NCI-H2107 (cell line): ENCODE measurements around the gene SEMG2.

Source experiments
- DNase-seq: peaks from one replicate; lab custom pipeline; 2025; lab: John Stamatoyannopoulos, UW

SEMG2 gene, protein sequence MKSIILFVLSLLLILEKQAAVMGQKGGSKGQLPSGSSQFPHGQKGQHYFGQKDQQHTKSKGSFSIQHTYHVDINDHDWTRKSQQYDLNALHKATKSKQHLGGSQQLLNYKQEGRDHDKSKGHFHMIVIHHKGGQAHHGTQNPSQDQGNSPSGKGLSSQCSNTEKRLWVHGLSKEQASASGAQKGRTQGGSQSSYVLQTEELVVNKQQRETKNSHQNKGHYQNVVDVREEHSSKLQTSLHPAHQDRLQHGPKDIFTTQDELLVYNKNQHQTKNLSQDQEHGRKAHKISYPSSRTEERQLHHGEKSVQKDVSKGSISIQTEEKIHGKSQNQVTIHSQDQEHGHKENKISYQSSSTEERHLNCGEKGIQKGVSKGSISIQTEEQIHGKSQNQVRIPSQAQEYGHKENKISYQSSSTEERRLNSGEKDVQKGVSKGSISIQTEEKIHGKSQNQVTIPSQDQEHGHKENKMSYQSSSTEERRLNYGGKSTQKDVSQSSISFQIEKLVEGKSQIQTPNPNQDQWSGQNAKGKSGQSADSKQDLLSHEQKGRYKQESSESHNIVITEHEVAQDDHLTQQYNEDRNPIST

DNA sequence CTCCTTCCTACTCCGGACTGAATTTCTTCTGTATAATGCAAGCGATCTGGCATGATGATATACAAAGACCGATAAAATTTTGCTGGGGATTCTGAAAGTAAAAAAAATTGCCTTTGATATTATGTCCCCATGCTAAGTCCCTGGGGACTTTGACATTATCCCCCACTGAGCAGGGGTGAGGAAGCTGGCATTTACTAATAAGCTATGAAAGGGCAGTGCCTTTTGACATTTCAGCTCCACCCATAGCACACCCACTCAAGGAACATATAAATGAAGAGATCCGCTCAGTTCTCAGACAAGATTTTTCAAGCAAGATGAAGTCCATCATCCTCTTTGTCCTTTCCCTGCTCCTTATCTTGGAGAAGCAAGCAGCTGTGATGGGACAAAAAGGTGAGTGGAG is at the start of gene SEMG2:
Gene SEMG2 (plus strand): TSS at position 298 of the 400 bp plus-strand sequence. CDS start 17 bp downstream, at position 315.
- DNase-seq = no peak

DNA sequence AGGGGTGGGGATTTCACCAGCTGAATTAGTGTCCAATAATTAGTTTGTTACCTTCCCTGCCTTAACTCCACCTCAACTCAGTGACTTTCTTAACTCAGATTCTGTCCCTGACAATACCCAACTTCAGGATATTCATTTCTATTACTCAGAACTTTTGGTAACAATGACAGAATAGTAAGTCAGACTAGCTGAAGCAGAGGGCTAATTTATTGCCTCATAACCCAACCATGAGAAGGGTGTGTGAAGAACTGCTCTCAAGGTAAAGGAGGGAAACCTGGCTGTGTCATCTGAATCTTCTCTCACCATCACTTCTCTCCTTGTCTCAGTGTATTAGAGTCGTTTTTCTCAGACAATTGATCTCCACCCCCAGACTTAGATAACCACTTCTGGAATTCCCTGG is 47.7 kb upstream of the SEMG2 start:
- DNase-seq = no peak

DNA sequence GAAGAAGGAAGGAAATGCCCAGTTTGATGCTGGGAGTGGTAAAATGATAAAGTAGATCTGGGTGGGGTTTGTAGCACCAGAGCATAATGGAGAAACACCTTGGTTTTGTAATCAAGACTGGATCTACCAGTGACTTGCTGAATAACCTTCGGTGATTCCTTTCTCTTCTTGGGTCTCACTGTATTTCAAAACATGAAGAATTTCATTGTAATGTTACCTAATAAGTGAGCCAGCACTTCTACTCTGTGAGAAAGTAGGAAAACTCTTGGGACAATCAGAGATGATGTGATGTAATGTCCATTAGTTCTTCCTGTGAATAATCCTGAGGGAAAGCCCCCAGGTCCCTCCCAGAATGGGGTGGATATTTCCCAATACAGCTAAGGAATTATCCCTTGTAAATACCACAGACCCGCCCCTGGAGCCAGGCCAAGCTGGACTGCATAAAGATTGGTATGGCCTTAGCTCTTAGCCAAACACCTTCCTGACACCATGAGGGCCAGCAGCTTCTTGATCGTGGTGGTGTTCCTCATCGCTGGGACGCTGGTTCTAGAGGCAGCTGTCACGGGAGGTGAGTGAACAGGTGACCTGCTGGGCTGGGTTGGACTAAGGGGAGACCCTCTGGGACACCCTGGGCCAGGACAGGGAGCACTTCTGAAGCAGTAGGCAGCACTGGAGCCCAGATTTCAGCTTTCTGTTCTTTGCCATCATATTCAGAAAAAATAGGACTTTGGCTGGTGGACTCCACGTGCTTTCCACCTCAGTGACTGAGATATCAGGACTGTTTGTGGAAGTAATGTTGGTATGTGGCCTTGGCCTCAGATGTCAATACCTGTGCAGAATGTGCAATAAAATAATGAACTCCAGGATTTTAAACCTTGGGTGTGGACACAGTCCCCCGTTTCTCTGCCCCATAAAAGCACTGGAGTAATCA is 46.5 kb upstream of the SEMG2 start, which contains the start of gene PI3:
Gene PI3 (plus strand): TSS at position 469 of the 931 bp plus-strand sequence. CDS start 21 bp downstream, at position 490.
- no peak for DNase-seq

DNA sequence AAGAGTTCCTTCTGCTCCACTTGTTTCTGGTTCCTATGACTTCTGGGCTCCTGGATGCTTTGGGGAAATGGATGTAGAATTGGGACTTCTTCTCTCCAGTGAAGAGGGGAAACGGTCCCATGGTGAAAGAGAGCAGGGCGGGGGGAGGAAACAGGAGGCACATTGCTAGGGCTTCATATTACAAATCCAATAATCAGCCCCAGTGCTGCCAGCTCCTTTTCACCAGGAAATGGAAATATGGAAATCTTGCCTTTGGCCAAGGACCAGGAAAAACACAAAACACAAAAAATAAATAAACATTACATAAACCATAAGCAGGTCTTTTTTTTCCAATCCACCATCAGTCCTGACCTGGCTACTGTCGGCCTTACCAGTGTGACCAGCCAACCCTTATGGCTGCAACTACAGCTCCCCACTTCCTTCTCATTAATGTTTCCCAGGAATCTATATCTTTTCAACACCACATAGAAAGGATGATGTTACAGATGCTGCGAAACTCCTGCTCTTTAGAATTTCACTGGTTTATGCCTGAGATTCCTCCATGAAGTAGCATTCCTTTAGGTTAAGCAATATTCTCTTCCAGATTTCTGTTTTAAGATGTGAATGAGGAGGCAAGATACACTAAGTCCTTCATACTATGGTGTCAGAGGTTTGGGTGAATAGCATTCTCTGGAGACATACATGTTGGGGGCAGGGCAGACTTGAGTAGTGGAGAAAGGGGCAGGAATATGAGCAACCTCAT is 44.5 kb upstream of the SEMG2 start:
- no peak for DNase-seq

DNA sequence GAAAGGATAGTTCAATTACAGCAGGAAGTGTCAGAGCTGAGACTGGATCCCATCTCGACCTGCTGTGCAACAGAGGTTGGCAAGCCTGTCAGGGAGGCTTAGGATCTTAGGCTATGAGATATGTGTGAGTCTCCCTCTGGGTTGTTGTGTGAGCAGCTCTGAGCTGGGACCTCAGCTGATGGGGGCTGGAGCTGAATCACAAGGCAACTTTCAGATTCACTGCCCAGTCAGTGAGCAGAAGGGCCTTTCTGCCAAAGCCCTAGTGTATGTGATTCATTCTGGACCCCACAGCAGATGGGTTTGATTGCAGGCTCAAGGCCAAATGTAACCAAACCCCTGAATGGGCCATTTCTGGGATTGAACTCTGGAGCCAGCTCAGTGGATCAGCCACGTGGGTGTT is 42.0 kb upstream of the SEMG2 start:
- DNase-seq = no peak

DNA sequence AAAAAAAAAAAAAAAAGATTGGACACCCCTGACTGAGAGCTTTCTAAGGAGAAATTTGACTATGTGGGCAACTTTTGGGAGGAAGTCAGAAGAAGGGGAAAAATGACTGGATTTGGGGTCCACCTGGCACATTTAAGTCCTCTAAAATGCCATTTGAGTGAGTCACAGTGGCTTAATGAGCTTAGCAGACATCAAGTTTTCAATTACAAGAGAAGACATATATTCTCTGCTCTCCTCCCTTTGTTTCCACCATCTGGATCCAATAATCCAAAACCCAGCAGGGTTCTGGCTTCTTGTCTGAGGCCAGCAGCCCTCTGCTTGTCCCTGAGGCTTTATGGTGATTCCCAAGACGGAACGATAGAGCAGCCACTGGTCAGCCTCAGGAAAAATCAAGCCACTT is 39.5 kb upstream of the SEMG2 start:
- no peak for DNase-seq

DNA sequence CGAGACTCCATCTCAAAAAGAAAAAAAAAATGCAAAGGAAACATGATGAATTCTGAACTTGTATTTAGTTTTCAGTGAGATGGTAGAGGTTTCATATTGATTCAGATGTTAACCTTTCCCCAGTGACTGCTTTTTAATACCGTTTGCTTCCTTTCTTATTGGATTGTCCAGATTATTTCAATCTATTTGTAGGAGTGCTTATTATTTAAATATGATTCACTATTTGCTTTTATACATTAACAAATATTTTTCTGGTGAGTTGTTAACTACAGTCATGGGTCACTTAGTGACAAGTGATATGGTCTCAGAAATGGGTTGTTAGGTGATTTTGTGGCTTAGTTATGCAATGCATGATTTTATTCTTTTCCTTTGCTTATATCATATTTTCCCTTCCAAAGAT is 38.1 kb upstream of the SEMG2 start:
- no peak for DNase-seq

DNA sequence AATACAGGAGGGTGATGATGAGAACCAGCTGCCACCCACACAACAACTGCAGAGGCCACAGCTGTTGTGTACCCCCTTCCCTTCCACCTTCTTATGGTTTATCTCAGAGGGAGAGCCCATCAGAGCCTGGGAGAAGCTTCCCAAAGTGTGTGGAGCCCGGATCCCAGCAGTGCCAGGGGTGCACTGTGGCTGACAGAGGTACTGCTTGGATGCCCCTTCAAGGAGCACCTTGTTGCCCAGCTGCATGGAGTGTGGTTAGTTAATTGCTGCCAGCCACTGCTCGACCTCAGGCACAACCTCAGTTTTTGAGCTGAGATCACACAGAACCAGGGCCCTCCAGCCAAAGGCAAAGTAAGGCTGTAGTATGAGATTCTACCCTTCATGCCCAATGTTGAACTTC is 33.5 kb upstream of the SEMG2 start:
- no peak for DNase-seq

DNA sequence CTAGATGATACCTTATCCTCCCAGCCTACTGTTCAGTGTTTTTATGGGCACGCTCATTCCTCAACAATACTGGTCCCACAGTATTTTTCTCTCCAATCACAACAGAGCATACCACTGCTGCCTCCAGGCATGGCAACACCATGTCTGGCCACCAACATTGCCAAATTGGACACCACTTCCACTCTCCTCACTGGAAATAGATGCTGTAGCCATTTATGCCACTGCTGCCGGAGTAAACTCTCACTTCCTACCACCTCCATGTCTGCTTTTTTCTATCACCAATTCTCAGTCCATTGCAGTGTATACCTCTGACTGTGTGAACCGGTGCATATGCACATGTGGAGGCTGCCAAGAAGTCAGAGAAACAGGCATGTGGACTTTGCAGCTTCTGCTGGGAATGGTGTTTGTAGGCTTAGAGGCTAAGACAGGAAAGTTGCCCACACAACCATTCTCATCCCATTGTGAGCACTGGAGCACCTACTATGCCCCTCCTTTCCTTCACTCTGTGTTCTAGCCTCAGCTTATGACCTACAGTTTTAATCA is 32.0 kb upstream of the SEMG2 start:
- DNase-seq = no peak

DNA sequence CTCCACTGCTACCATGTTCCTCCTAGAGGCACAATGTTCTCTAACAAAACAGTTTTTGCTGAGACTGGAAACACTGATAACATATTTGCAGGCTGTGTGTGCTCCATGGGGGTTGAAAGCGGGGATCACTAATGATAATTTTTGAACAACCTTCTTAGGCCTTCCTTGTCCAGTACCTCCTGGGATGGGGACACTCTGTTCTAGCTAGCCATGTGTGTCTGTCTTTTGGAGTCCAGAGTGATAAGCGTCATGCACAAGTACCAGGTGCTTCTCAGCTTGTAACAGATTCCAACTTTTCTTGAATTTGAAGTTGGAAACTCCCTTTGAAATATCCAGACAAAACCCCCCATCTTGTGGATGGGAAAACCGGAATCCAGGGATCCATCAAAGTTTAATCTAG is 31.3 kb upstream of the SEMG2 start:
- no peak for DNase-seq

DNA sequence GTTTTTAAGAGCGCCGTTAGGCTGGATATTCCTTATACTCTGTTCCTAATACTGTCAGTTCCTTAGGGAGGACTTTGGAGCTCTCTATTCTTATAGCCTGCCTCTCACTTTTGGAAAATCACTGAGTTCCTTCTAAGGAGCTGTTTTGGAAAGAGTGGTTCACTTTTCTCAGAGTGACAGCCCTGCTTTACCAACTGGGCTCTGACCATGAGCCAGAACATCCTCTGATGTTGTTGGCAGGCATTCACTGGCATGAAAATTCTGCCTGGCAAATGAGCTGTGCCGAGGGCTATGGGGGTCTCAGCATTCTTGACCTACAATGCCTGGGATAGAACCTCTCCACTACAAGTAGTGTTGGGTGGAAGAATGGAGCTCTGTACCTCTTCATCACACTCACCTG is 29.2 kb upstream of the SEMG2 start:
- no peak for DNase-seq

DNA sequence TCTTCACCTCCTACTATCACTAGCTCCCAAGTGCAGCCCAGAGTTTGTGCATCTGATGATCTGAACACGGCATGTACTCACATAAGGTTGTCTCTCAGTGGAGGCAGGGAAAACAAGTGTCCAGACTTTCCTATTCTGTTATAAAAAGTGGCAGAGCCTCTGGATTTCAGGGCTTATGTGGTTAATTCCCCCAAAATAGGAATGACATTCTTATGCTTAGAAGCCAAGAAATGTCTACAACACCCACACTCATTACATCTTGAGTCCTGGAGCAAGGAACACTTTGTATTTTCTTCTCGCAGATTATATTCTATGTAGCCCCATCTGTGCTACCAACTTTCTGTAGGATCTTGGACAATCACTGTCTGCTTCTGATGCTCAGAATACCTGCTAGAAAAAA is 27.8 kb upstream of the SEMG2 start:
- no peak for DNase-seq

DNA sequence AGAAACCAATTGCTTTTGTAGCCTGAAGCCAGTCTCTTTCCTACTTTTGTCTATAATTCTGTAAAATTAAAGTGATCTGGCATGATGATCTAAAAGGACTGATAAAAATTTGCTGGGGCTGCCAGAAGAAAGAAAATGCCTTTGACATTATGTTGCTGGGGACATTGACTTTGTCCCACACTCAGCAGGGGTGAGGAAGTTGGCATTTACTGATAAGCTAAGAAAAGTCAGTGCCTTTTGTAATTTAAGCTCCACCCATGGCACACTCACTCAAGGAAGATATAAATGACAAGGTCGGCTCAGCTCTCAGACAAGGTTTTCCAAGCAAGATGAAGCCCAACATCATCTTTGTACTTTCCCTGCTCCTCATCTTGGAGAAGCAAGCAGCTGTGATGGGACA is 14.4 kb upstream of the SEMG2 start, which contains the start of gene SEMG1:
Gene SEMG1 (plus strand): TSS at position 309 of the 400 bp plus-strand sequence. CDS start 21 bp downstream, at position 330.
- no peak for DNase-seq

DNA sequence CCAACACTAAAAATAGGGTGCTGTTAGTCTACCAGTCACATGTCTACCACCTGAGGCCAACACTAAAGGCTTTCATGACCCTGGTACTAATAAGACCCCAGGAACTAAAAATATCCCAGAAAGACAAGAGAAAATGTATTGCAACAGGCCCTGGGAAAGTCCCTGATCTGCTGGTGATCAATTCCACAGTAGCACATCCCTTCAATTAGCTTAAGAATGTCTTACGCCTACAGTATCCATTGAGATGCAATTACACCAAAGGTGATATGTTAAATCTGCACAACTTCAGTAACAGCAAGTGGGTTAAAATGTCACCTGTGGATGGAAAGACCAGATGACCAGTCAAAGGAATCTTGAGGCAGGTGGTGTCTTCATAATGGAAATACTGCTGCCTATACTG is 11.2 kb upstream of the SEMG2 start:
- DNase-seq = no peak

DNA sequence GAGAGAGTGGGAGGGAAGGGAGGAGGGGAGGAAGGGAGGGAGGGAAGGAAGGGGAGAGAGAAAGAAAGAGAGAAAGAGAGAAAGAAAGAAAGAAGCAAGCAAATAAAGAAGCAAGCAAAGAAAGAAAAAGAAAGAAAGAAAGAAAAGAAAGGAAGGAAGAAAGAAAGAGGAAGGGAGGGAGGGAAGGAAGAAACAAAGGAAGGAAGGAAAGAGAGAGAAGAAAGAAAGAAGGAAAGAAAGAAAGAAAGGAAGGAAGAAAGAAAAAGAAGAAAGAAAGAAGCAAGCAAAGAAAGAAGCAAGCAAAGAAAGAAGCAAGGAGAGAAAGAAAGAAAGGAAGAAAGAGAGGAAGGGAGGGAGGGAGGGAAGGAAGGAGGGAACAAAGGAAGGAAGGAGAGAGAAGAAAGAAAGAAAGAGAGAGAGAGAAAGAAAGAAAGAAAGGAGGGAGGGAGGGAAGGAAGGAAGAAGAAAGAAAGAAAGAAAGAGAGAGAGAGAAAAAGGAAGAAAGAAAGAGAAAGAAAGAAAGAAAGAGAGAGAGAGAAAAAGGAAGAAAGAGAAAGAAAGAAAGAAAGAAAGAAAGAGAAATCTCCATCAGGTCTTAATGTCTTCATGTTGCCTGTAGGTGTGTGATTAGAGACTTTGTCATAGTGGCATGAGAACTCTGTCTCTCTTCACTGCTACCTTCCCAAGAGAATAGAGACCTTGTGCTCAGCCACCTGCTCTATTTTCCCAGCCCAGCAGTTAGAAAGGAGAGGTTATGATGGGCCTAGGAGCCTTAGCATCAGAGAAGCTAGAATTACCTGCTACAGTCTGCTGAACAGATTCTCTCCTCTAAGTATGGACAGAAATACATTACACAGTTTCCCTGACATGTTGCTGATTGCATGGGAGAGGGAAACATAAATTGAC is 9.4 kb upstream of the SEMG2 start:
- no peak for DNase-seq

DNA sequence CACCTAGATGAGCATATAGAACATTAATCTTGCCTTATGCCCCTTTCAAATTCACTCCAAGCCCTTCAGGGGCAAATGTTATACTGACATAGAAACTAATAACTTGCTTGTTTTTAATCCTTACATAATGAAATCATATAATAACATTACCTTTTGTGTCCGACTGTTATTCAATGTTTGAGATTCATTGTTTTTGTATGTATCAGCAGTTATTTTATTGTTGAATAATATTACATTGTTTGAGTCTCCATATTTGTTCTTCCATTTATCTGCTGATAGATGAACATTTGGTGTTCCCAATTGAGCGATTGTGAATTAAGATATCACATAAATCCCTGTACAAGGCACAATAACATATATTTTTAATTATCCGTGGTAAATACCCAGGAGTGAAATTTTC is 8.3 kb upstream of the SEMG2 start:
- no peak for DNase-seq

DNA sequence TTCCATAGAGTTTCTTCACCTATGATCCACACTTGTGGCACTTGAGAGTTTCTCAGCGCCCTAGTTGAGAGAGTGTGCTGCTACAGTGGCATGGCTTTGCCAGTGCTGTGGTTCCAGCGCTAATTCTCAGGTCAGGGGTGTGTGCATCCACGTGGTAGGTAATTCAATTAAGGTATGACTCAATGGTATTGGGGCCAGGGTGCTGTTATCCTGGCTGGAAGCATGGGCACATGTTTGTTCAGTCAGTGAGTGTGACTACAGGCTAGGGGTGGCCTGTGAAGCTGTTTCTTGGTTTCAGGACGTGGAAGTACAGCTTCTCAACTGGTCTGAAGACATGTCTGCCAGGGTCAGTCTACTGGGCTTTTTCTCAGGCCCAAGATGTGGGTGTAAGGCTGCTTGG is 3.0 kb upstream of the SEMG2 start:
- DNase-seq = no peak

DNA sequence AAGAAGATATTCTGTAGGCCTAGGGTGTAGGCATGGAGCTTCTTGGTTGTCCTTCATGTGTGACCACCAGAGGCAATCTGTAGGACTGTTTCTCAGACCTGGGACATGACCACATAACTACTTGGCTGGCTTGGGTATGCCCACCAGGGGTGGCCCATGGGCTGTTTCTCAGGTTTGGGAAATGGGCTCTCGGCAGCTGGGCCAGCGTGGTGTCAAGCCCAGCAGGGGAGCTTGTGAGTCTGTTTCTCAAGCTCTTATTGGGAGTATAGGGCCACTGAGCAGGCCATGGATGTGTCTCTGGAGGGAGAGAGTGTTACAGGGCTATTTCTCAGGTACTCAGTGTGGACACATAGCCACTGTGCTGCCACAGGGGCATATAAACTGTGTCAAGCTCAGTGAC is 2.5 kb upstream of the SEMG2 start:
- no peak for DNase-seq

DNA sequence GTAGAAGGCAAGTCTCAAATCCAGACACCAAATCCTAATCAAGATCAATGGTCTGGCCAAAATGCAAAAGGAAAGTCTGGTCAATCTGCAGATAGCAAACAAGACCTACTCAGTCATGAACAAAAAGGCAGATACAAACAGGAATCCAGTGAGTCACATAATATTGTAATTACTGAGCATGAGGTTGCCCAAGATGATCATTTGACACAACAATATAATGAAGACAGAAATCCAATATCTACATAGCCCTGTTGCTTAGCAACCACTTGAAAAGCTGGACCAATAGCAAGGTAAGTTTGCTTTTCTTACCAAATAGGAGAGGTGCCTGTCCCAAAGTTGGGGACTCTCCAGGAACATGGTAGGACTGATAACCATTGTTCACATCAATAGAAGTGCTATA is 2.0 kb downstream of the SEMG2 start:
- no peak for DNase-seq

DNA sequence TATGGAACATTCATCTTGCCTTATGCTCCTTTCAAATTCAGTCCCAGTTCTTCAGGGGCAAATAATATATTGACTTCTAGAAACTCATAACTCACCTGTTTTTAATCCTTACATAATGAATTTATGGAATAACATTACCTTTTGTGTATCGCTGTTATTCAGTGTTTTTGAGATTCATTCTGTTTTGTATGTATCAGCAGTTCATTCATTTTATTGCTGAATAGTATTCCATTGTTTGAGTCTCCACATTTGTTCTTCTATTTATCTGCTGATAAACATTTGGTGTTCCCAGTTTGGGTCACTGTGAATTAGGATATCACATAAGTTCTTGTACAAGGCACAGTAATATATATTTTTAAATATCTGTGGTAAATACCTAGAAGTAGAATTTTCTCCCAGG is 5.1 kb downstream of the SEMG2 start:
- no peak for DNase-seq
